NCI-H2171 treated with DMSO at 0.1 percent for 48 hours (cell line): Measurements from ENCODE around the gene SRRD.

Experiments
- DNase-seq: peaks from one replicate; lab custom pipeline; 2025; lab: John Stamatoyannopoulos, UW

SRRD gene

DNA sequence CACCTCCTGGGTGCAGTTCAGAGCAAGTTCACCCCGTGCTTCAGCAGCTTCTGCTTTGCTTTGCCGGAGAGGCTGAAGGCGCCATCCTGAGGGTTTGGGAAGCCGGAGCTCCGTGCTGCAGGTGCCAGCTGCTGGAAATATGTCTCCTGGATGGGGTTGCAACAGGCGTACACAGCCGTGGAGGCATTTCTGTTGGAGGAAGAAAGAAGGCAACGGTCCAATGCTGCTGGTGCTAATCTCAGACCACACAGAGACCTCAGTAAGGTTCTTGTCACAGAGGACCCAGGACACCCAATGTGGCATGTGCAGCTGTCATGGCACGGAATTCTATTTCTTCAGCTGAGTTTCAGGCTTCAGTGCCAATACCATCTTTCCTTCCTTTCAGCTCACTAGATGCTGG lies 30.5 kb upstream of the SRRD start:
- DNase-seq = no peak

DNA sequence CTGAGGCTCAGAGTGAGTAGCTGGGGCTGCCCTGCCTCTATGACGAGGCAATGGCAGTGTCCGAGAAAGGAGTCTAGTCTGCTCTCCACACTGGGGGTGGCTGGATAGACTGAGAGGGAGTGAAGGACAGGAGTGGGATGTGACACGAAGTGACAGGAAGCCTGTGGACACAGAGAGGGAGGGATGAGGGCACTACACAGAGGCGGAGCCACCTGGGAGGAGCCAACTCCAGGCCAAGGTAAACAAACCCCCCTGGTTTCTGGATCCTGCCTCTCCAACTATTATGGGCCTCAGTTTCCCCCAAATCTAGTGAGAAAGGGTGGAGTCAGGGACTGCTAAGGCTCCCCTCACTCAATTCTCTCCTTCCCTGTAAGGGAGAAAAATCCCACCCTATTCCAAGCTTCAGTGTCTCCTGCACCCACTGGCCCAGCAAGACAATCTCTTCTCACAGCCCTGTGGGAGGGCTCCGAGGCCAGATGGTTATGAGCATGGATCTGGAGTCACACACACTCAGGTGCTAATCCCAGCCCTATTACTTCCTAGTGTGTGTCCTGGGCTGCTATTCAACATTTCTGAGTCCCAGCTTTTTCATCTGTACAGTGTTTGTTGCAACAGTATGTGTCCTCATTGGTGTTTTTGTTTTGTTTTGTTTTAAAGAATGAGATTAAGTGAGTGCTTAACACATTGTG lies 29.7 kb upstream of the SRRD start:
- peak; percentile 25 for DNase-seq

DNA sequence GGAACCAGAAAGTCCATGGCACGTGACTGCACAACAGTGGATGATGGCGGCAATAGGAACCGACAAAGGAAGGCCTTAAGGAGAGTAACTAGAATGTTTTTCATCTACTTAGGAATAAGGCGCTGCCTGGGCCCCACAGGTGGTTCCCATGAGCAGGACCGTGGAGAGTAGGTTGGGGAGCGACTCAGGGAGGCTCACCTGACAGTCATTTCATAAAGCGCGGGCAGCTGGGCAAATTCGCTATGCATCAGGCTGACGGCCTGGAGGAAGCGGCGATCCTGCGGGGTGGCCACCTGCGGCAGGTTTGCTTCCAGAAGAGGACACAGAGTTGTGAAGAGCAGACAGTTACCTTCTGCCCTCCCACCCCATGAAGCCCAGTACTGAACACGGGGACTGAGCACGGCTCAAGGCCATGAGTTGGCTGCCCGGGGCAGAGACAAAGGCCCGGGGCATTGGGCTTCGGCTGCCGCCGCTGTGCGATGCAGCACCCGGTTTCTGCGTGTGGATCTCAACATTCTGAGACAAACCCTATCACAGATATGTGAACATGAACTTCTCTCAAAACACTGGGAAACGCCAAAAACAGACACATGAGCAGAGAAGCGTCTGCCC lies 25.9 kb upstream of the SRRD start:
- no peak for DNase-seq

DNA sequence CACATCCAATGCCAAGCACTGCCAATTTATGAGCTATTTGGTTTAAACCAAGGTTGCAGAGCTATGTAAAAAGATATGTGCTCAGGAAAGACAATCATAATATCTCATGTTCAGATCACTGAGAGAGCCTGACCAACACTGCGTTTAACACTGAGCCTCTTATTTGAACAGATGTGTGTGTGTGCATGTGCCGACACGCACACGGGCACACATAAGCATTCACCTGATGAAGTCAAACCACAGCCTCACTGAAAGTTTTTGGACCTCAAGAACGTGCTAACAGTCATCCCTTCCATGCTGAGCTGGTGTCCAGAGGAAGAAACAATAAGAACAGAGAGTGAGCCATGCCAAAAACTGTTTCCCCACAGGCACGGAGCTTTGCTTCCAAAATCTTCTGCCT lies 23.5 kb upstream of the SRRD start:
- DNase-seq = no peak

DNA sequence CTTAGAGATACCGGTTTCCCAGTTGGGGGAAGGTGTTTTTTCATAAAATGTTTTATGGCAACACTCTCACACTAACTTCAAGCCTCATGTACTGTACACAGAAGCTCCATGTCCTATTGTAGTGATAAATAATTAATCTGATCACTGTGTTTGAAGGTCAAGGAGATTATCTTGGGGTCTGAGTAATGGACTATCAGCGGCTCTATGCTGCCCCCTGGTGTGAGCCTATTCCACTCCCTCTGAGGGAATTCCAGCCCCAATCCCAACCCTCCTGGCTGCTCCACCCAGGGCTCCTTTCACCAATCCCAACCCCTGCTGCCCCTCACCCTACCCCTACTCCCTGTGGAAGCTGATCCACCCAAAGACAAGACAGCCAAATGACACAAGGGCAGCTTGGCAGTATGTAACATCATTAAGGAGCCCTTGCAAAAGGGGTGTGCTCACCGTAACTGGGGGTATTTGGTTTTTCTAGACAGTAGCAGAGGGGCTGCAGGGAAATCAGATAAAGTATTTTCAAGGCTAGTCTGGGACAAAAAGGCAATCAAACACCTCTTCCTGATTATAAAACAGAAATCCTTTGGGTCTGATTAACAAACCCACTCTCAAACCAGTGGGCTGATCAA lies 22.4 kb upstream of the SRRD start:
- DNase-seq = peak; percentile 35

DNA sequence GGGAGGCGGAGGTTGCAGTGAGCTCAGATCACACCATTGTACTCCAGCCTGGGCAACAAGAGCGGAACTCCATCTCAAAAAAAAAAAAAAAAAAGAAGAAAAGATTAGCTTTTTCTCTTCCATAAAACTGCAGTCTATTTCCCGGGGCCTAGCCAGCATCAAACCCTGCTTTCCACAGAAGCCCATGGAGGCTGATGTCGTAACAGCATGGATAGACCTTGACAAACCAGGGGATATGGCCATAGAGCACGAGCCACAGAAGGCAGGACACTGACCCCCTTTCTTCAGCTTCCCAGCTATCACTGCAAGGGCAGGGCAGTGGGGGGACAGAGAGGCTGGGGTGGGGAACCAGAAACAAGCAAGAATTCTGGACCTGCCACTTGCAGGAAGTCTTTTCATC lies 21.6 kb upstream of the SRRD start:
- DNase-seq = no peak

DNA sequence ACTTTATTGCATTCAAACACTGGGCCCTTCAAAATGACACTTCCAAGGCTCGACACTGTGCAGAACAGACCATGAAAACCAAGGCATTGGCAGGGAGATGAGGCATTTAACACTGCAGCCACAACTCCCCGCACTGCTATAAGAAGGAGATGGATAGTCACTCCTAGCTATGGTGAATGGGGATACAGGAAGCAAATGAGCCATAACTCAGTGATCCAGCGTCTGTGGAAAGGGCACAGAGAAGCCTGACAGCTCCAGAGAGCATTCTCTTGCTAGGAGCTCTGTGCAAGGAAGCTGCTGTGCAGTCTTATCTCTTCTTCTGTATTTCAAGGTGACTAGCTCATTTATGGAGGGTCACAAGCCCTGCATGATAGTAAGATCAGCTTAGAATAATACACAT lies 21.0 kb upstream of the SRRD start:
- no peak for DNase-seq

DNA sequence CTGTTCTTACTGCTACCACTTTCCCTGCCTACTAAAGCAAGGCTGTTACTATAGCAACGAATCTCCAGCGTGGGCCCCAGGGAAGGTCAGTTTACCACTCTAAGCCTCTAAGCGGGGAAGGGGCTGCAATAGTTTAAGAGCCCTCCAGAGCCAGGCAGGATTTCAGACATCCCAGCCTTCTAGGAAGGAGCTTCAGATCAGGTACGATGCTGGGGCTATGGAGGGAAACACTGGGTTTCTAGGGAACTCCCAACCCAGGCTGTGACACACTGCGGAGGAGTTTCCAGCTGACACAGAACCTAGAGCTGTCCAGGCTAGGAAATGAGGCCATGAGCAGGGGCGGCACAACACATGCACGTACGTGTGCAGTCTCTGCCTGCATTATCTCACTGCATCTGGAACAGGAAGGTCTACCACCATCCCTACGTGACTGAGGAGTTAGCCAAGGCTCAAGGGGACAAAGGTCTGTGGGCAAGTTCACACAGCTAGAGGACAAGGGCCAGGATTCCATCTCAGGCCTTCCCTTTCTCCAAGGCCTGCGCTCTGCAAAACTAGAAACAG lies 20.5 kb upstream of the SRRD start:
- no peak for DNase-seq

DNA sequence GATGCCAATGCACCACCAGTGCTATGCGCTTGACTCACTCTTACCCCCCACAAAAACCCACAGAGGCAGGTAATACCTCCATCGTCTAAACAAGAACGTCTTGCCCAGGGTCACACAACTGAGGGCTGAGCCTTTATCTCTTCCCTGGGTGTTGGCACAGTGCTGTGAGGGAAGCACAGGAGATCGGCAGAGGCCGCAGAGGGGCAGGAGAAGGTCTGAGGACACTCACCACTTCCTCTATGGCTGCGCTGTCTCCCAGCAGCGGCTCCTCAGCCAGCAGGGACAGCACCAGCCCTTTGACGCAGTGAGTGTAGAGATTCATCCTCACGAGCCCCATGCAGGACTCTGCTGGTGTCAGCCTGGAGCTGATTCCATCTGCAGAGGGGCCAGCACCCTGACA lies 20.0 kb upstream of the SRRD start:
- DNase-seq = no peak

DNA sequence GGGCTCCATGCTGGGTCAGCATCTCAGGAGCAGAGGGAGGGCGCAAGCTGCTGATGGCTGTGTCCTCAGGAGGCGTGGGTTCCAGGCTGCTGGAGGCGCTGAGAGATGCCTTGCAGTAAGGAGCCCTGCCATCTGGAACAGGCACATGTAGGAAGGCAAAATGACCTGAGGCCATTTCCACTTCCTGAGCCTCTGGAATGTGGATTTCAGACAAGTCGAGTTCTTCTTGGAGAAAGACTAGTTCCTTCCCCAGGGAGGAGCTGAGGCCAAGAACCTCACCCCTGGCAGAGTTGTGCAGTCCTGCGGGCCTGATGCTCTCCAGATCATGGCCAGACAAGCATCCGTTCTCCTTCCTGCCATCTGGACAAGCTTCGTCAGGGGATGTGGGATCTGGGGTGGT lies 19.4 kb upstream of the SRRD start:
- no peak for DNase-seq

DNA sequence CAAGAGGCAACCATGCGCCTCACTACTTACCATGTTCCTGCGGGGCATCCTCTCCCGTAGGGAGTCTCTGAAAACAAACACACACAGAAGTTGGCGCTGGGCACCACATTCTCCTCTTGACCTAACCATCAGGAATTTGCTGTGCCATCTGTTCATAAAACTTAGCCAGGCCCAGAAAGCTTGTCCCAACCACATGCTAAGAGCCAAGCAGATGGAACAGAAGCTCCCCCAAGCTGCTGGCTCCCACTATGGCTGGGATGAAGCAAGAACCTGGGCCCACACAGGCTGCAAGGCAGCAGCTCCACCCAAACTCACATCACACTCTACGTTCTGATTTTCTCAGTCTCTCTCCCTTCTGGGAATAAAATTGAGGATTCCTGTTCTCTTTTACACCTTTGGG lies 17.5 kb upstream of the SRRD start:
- DNase-seq = peak; percentile 96

DNA sequence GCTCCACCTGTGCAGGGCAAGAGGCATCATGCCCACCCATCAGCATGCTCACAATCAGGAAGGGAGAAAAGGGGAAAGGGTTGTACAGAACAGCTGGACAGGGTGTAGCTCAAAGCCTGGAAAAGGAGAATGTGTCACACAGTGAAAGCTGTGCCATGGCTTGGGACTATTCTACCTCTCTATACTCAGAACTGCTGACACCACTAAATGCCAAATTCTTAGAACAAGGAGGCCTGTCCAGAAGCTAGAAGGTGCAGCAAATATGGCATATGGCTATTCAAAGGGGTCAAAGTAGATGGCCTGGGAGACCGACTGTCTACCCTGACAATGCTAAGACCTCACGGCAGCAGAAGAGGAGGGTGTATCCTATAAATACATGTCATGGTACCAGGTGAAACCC lies 12.9 kb upstream of the SRRD start:
- DNase-seq = no peak

DNA sequence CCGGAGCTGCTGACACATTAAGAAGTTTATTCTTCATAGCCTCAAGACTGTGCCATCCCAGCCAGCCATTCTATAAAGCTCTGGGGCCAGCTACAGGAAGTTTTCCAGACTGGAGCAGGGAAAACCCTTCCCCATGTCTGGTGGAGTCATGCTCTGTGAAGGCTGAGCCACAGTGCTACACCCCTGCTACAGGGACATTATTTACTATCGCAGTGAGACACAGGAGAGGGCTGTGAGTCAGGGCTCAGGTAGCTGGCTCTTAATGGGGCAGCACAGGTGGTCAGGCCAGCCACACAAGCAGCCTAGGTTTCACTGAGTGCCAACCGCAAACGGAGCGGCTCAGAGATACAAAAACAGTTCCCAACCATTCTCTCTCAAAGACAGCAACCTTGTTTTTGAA lies 12.2 kb upstream of the SRRD start:
- no peak for DNase-seq

DNA sequence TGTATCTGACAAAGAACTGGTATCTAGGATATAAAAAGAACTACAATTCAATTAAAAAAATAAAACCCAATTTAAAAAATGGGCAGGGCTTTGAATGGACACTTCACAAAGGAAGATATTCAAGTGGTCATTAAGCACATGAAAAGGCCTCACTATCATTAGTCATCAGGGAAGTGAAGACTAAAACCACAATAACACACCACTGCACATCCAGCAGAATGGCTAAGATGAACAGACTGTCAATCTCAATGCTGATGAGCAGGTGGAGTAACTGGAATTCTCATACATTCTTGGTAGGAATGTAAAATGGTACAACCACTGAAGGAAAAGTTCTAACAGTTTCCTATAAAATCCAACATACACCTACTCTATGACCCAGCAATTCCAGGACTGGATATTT lies 9.0 kb upstream of the SRRD start:
- DNase-seq = no peak

DNA sequence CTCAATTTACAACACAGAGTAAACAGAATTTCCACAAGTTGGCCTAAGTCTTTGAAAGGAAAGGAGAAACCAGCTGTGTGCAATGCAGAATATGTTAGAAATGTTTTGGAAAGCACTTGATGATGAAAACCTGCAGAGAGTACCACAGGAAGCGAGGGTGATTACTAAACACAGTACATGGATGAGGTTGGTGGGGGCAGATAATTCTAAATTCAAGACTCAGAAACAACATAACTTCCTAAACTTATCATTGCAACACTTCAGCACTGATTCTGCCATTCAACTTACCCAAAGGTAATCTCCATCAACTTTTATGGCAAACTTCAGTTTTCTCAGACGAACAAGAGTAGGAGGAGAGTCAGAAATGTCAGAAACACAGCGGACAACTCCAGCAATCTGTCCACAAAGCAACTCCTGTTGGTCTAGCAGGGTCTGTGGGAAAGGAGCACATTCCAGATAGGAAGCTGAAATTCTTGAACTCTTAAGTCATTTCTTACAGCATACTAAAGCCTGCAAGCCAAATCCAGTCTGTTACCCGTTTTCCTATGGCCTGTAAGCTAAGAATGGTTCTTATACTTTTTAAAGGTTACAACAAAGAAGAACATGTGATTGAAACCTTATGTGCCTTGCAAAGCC lies 6.9 kb upstream of the SRRD start:
- no peak for DNase-seq

DNA sequence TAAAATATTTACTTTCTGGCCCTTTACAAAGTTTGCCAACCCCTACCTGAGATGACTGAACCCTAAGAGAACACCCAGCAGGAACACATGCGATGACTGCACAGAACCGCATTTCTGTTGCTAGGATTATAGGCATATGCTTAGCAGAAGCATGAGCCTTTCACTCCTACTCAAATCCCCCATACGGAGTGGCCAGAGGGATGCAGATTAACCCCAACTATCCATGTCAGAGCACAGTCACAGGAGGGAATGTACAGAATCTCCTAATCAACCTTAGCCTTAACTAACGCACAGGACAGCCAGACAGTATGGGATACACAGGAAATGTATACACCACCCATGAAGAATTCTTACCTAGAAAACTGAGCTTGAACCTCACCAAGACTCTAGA lies 6.3 kb upstream of the SRRD start:
- no peak for DNase-seq

DNA sequence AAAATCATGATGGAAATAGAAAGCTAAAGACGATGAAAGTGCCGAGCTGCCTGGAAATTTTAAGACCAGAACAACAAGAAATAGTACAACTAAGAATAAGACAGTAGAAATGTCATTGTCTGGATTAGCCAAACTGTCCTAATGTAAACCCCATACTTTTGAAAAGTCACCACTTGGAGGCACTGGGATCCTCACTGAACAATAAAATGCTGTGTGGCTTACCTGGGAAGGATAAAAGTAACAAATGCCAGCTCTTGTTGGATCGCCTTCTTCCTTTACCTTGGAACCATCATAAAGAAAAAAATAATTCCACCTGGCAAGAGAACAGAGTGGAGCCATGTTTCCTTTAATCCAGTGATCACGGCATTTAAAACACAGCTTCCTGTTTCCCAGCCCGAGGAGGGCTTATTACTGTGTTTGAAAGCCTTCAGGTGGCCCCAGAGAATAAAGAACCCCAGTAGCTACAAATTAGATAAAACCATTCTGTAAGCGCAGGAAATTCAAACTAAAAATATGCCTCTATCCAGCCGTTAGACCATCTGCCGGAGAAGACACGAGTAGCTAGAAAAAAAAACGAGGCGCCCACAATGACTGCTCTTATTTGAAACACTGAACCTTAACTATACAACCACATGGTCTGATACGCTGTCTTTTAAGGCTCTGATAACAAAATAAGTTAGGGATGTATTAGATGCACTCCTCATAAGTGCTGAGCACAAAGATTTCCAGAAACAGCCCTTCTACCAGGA lies 4.5 kb upstream of the SRRD start:
- DNase-seq = peak; percentile 79

DNA sequence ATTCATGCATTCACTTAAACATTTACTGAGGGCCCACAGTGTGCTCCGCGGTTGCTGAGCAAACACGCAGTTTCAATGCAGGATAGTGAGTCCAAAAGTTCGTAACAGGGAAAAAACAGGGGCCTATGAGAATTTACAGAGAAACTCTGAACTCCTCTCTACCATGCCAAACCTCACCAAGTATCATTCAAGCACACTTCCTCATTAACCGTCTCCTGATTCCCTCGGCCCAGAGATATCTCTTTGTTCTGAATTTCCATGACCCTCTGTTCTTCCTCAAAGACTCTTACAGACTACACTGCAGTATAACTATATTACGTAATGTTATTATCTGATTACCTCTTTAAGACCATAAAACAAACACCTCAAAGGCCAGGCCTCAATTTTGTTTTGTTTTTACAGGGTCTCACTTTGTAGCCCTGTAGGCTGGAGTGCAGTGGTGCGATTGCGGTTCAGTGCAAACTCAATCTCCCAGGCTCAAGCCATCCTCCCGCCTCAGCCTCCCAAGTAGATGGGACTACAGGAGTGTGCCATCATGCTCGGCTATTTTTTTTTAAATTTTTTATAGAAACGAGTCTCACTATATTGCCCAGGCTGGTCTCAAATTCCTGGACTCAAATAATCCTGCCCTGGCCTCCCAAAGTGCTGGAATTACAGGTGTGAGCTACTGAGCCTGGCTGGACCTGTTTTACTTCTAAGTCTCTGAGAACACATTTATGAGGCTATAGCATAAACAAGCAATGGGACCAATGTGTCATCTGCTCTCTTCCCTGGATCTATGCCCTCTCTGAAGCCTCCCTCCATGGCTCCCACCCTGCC lies 3.7 kb upstream of the SRRD start:
- peak; percentile 46 for DNase-seq

DNA sequence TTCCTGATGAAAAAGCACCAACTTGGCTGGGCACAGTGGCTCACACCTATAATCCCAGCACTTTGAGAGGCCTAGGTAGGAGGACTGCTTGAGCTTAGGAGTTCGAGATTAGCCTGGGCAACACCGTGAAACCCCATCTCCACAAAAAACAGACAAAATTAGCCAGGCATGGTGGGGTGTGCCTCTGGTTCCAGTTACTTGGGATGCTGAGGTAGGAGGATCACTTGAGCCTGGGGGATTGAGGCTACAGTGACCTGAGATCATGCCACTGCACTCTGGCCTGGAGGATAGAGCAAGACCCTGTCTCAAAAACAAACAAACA lies 3.1 kb upstream of the SRRD start:
- no peak for DNase-seq

DNA sequence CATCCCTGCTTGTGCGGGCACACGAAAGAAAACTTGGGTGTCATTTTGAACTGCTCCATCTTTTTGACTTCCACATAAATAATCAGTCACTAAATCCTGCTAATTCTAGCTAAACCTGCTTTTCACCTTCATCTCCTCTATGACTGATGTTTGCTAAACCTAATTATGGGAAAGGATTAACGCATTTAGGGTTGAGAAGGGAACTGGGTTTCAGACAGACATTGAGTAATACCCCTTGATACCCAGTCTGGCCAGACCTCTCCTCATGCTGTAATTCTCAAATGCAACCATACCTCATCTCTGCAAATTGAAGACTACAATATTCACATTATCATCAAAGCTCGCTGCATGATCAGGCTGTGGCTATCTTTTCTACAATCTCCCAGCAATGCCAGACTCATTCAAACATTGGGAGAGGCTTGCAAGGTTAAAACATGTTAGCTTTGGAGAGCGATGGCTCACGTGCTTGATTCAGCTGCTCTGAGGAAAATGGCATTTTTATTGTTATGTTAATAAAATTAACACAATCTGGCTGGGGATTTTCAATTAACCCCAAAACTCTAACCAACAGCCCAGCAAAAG lies 2.5 kb upstream of the SRRD start:
- no peak for DNase-seq

DNA sequence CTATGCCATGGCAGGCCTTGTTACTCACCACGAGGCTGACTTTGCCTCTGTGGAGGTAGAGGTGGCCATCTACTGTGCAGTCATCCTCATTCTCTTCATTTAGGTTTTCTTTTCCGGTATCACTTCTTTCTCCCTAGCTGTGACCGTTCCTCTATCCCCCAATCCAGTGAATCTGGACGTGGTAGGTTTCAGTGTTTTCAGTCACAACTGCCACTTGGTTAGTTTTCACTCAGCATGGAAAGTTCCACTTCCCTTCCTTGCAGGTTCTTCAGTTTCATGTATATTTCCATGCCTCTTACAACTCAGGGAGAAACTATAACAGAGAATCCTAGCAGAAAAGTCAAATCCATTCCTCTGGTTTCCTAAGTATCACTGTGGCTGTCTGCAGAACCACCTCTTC lies 2.0 kb upstream of the SRRD start:
- no peak for DNase-seq
